ENCODE data around the gene PDIA5.
A peak's percentile ranks its signal among the peaks of the same experiment; 100 is the strongest.

The PDIA5 gene

DNA sequence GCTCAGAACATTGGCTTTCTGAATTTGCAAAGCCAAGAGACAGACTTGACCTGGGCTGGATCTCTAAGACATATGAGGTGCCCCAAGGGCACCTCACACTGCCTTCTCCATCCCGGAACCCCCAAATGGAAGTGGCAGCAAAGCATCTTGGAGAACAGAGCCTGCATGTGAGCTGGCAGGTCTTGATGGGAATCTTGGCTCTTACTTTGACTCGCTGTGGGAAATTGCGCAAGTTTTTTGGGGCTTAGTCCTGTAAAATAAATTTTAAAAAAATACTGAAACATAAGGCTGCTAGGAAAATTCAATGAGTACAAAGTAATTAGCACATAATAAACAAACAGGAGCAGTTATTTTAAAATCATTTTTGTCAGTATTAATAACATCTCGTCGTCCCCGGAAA, 121.2 kb downstream of the PDIA5 start:
- no peak for DNase-seq

DNA sequence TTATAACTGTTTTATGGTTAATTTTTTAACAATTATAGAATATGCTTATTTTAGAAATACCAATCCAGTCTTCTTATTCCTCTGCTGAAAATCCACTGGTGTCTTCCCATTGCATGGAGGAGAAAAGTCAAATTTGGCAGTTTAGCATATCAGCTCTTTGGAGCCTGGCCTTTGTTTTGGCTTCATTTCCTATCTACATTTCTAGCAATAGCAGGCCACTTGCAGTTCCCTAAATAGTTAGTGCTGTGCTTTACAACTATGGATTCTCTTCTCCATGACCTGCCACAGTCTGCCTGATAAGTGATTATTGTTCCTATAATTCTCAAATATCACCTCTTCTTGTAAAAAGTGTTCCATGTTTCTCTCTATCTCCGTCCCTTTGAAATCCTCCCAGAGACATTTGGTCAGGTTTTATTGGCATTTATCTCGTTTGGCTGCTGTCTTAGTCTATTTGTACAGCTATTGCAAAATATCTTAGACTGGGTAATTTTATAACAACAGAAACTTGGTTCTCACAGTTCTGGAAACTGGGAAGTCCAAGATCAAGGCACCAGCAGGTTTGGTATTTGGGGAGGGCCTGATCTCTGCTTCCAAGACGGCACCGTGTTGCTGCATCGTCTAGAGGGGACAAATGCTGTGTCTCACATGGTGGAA, 126.8 kb downstream of the PDIA5 start:
- DNase-seq: no peak

DNA sequence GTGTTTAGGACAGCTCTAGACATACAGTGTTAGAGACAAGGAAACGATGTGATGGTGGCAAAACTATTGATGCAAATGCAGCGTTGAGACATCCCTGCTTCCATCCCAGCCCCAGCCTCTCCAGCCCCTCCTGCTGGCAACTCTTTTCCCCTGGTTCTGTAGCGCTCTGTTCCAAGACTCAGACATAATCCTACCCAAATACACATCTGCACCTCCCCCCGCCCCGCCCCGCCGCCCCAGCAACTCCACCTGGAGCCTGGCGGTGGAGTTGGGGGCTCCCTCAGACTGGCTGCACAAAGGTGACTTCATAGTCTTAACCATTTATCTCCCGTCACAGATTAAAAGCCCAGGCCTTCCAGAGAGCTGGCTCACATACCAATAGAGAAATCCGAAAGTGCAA, 127.7 kb downstream of the PDIA5 start:
- DNase-seq: no peak

DNA sequence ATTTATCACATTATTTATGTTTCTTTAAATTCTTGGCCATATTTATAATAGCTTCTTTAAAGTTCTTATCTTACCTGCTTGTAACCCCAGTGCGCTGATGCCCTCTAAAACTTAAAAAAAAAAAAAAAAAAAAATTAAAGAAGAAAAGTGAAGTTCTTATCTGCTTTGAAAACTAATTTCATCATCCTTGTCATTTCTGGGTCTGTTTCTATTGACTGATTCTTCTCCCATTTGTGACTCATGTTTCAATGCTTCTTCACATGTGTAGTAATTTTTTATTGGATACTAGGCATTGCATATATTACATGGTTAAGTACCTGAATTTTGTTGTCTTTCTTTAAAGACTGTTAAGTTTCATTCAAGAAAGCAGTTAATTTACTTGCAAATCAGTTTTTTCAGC, 131.5 kb downstream of the PDIA5 start:
- no peak for DNase-seq

DNA sequence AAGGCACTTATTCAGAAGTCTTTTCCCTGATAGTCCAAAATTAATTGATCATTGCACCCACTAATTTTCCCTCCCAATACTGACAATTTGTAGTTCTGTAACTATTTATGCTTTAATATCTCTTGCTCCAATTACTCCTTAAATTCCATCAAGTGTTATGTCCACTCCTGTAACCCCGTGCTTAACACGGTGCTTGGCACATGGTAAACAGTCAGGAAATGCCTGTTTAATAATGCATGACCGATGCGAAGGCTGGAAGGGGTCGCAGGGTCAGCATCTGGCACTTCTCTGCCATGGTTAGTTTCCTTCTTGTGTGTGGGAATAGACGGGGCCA, 134.4 kb downstream of the PDIA5 start:
- DNase-seq: no peak

DNA sequence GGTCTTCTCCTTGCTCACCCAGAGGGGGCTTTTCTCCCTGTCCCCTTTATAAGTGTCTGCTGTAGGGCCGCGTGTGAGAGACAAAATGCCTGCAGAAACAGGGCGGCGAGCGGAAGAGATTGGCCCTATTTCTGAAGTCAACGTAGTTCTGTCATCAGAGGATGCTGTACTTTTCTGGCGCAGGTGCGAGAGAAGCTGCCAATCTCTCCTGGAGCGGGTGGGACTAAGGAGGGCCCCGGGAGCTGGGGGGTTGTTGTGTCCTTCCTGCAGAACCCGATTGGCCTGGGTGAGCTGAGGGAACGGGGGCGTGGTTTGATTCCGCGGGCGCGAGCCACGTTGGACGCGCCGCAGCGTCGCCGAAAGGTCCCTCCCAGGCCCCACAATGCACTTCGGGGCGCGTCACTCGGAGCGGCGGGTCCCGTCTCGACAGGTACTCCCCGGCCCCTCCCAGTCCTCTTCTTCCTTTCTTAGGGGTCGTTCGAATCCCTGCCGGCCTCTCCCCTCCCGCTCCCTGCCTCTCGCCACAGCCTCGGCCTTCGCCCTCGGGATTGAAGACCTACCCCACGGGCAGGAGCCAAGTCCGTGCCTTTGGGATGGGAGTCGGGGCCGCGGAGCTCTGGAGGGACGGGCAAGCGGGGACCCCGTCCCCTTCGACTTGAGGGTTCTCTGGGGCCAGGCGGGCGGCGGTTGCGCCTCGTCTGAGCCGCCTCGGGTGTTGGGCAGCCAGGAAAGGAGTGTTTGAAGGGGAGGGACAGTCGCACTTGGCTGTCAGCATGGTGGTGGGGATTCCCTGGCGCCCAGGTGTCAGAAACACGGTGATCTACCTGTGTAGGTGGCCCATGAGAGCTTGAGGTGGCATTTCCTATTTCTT, 135.0 kb downstream of the PDIA5 start, which contains the start of gene SEC22A:
SEC22A (plus strand) TSS at position 387 of the 871 bp plus-strand sequence. CDS start 7,275 bp downstream, outside the sequence.
- peak; percentile 88 for DNase-seq

DNA sequence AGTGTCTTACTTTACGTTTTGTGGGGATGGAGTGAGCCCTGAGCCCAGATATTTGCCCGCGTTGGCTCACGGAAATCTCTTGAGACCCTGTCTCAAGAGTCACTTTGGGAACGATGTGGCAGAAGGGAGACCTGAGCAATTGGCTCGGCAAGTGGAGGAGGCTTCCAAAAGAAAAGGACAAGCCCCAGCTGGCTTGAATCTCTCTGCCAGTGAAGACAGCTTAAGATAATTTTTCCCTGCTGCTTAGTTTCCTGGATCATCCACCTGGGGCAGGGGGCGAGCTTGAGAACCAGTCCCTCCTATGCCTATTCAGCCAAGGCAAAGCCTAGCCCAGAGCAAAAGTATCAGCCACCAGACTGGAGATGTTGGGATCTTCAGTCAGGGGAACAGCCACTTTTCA, 135.6 kb downstream of the PDIA5 start:
- no peak for DNase-seq

All from NCI-H774 (cell line).